ENCODE data around the gene DUOXA1. TPM values are rescaled to one million over a fixed set of nuclear protein-coding genes. Genes with fewer than 3 reads are reported as not detected.
A peak's percentile ranks its signal among the peaks of the same experiment; 100 is the strongest.
"Not testable (repeated sequence)": the region's sequence is repeated elsewhere in the genome, so short reads cannot be mapped to it uniquely, and the experiment has no call there.

Gene DUOXA1
- polyA plus RNA-seq, 2 donors: 145 to 174 TPM

- not testable (repeated sequence) for H3K4me3 ChIP-seq (ENCODE audit: low read depth in 1 of 2, low read length in 2 of 2); H3K4me1 ChIP-seq (ENCODE audit: control insufficient read depth in 2 of 2, insufficient read depth in 2 of 2, low read length in 1 of 2); H3K27ac ChIP-seq (ENCODE audit: low read depth in 2 of 2, low read length in 1 of 2); H3K36me3 ChIP-seq (ENCODE audit: control insufficient read depth in 2 of 2, insufficient read depth in 2 of 2, low read length in 1 of 2); H3K9me3 ChIP-seq (ENCODE audit: control insufficient read depth in 2 of 2, insufficient read depth in 1 of 2, low read depth in 1 of 2, low read length in 1 of 2); H3K27me3 ChIP-seq (ENCODE audit: control insufficient read depth in 1 of 2, insufficient read depth in 2 of 2, low read length in 2 of 2)
- 75 to 80% methylated on average over 2 of the region's 2 CpGs for WGBS, 2 donors
These were observed 52.3 kb downstream of the DUOXA1 start for GRCh38 chr15:45077391-45077790.

DNA sequence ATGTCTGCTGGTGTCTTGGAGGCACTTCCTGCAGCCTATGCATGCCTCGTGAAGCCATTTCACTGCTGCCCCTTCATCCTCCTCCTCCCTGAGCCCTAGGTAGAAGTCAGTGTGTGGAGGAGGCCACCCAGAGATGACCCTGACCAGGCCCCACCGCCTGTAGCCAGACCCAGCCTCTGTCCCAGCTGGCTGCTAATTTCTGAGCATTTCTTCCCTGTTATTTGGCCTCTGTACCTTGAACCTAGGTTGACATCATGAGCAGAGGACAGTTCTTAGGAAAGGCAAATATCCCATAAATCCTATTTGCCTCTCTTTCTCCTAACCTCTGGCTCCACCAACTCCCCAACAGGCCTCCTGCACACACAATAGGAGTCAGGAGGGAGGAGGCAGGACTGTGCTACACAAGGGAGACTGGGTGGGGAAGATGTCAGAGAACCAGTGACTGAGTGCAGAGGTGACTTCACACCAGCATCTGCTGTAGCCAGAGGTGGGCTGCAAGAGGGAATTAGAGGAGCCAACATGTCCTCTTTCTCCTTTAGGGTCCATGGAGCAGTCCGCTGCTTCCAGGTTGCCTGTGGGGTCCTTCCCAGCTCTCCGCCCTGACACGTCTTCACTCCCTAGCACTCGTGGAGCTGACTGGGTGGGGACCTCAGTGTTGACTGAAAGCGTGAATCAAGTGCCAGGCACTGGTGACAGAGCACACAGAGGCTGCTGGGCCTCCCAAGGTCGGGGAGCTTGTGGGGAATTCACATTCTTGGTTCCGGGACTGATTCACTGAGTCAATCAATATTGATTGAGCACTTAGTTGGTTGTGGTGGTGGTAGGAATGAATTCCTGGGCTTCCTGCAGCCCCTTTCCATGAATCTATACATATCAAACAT is 54.0 kb downstream of the DUOXA1 start:
- H3K9me3 ChIP-seq (ENCODE audit: control insufficient read depth in 2 of 2, insufficient read depth in 1 of 2, low read depth in 1 of 2, low read length in 1 of 2); H3K4me3 ChIP-seq (ENCODE audit: low read depth in 1 of 2, low read length in 2 of 2); H3K27me3 ChIP-seq (ENCODE audit: control insufficient read depth in 1 of 2, insufficient read depth in 2 of 2, low read length in 2 of 2); H3K36me3 ChIP-seq (ENCODE audit: control insufficient read depth in 2 of 2, insufficient read depth in 2 of 2, low read length in 1 of 2); H3K4me1 ChIP-seq (ENCODE audit: control insufficient read depth in 2 of 2, insufficient read depth in 2 of 2, low read length in 1 of 2); H3K27ac ChIP-seq (ENCODE audit: low read depth in 2 of 2, low read length in 1 of 2): not testable (repeated sequence)
- 90 to 100% methylated on average over 1 of the region's 9 CpGs for WGBS, 2 donors

GRCh38 chr15:45073602-45074001 is 56.1 kb downstream of the DUOXA1 start:
- not testable (repeated sequence) for H3K4me1 ChIP-seq (ENCODE audit: control insufficient read depth in 2 of 2, insufficient read depth in 2 of 2, low read length in 1 of 2); H3K27me3 ChIP-seq (ENCODE audit: control insufficient read depth in 1 of 2, insufficient read depth in 2 of 2, low read length in 2 of 2); H3K36me3 ChIP-seq (ENCODE audit: control insufficient read depth in 2 of 2, insufficient read depth in 2 of 2, low read length in 1 of 2); H3K9me3 ChIP-seq (ENCODE audit: control insufficient read depth in 2 of 2, insufficient read depth in 1 of 2, low read depth in 1 of 2, low read length in 1 of 2); H3K4me3 ChIP-seq (ENCODE audit: low read depth in 1 of 2, low read length in 2 of 2); H3K27ac ChIP-seq (ENCODE audit: low read depth in 2 of 2, low read length in 1 of 2)

DNA sequence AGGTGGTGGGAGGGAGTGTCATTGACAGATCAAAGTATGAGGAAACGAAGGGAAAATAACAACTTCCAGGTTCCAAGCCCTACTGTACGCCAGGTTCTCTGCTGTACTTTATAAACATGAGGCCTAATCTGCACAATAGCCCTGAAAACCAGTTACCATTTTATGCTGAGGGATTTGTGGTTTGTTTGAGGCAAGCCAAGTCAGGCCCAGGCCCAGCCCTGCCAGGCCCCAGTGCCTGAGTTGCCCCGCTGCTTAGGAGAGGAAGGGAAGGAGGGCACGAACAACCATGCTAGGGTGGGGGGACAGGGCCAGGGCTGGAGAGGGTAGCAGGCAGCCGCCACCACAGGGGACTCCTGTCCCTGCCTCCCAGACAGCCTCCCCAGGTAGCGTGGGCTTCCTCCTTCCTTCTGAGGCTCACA is 59.7 kb downstream of the DUOXA1 start:
- H3K36me3 ChIP-seq (ENCODE audit: control insufficient read depth in 2 of 2, insufficient read depth in 2 of 2, low read length in 1 of 2); H3K4me3 ChIP-seq (ENCODE audit: low read depth in 1 of 2, low read length in 2 of 2); H3K4me1 ChIP-seq (ENCODE audit: control insufficient read depth in 2 of 2, insufficient read depth in 2 of 2, low read length in 1 of 2); H3K27me3 ChIP-seq (ENCODE audit: control insufficient read depth in 1 of 2, insufficient read depth in 2 of 2, low read length in 2 of 2); H3K9me3 ChIP-seq (ENCODE audit: control insufficient read depth in 2 of 2, insufficient read depth in 1 of 2, low read depth in 1 of 2, low read length in 1 of 2): not testable (repeated sequence)
- peak overlapping the region; percentile 70 to 79 for H3K27ac ChIP-seq (ENCODE audit: low read depth in 2 of 2, low read length in 1 of 2)
- WGBS, 2 donors: 54 to 67% methylated on average over 4 to 6 of the region's 6 CpGs

Other genes starting within 250 kb of the DUOXA1 start
- gene TERB2, start 173.2 kb downstream of the DUOXA1 start, polyA plus RNA-seq: not detected
- 10 to 100 TPM in 1 of 2 donors, 1 to 10 TPM in 1; 6.4 to 18.3 TPM for gene SORD, start 106.7 kb downstream of the DUOXA1 start, polyA plus RNA-seq
- gene DUOX2, start 15.7 kb downstream of the DUOXA1 start, polyA plus RNA-seq: 10 to 100 TPM; 15.8 to 26.3 TPM
- 10 to 100 TPM in 1 of 2 donors, 1 to 10 TPM in 1; 8.4 to 39.1 TPM for gene DUOXA2, start 15.6 kb downstream of the DUOXA1 start, polyA plus RNA-seq
- 100 to 1,000 TPM in 1 of 2 donors, 10 to 100 TPM in 1; 64.7 to 111 TPM for gene DUOX1, start 115 bp upstream of the DUOXA1 start, polyA plus RNA-seq
- 1 to 10 TPM; 2.1 to 2.4 TPM for gene SHF, start 58.1 kb upstream of the DUOXA1 start, polyA plus RNA-seq
- not detected for gene SLC28A2, start 122.4 kb upstream of the DUOXA1 start, polyA plus RNA-seq
- gene GATM, start 248.7 kb upstream of the DUOXA1 start, polyA plus RNA-seq: 10 to 100 TPM; 12.5 to 15.7 TPM

Measured in esophagus (tissue), 2 donors.